Breast epithelium (tissue), 3 donors: ENCODE results near the gene LMBR1.
"Not testable (repeated sequence)": the region's sequence is repeated elsewhere in the genome, so short reads cannot be mapped to it uniquely, and the experiment has no call there.

Experiments
- CTCF ChIP-seq, 3 donors: fragments of 450-650 bp; IDR thresholded peaks; one replicate each; pipeline ENCODE4 v1.5.1; 2016 to 2017; ENCODE audit warnings: antibody characterized with exemption in 3 of 3, mild to moderate bottlenecking in 3 of 3, moderate library complexity in 3 of 3
- POLR2A ChIP-seq: fragments of 450-650 bp; IDR thresholded peaks from one replicate; pipeline ENCODE4 v1.6.1; 2016; ENCODE audit warnings: antibody characterized with exemption, mild to moderate bottlenecking, moderate library complexity
- POLR2AphosphoS5 ChIP-seq, 3 donors: sonication (generic); formaldehyde crosslinking; IDR thresholded peaks; one replicate each; pipeline ENCODE4 v1.6.1; 2017; ENCODE audit warnings: antibody characterized with exemption in 3 of 3

- TF ChIP-seq POLR2A; CTCF (IDR thresholded peaks at IDR 0.05); POLR2AphosphoS5 (IDR thresholded peaks at IDR 0.05): not testable (repeated sequence)
Measured at GRCh38 chr7:156925821-156926220, 32.8 kb upstream of the LMBR1 start.
